ENCODE data around the gene SPACDR.

- TF ChIP-seq, protein P1, sequence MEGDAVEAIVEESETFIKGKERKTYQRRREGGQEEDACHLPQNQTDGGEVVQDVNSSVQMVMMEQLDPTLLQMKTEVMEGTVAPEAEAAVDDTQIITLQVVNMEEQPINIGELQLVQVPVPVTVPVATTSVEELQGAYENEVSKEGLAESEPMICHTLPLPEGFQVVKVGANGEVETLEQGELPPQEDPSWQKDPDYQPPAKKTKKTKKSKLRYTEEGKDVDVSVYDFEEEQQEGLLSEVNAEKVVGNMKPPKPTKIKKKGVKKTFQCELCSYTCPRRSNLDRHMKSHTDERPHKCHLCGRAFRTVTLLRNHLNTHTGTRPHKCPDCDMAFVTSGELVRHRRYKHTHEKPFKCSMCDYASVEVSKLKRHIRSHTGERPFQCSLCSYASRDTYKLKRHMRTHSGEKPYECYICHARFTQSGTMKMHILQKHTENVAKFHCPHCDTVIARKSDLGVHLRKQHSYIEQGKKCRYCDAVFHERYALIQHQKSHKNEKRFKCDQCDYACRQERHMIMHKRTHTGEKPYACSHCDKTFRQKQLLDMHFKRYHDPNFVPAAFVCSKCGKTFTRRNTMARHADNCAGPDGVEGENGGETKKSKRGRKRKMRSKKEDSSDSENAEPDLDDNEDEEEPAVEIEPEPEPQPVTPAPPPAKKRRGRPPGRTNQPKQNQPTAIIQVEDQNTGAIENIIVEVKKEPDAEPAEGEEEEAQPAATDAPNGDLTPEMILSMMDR (optimal IDR thresholded peaks at IDR 0.05 in 1 of 3, IDR thresholded peaks at IDR 0.05 in 1 of 3, conservative IDR thresholded peaks at IDR 0.05 in 1 of 3; ENCODE audit: extremely low read depth in 1 of 3, insufficient read depth in 2 of 3, low read length in 3 of 3) = no peak
- TF ChIP-seq EZH2 (IDR thresholded peaks at IDR 0.05; ENCODE audit: low read length) = no peak
These were observed 18.6 kb upstream of the SPACDR start for GRCh38 chr7:100482728-100483089.

Measured in keratinocyte (primary cell).